GM12873 (cell line): ENCODE data around the gene BACE1-AS.

Experiments
- CTCF ChIP-seq: IDR thresholded peaks from 2 replicates; pipeline ENCODE4 v1.5.1; 2012; ENCODE audit warnings: low read depth, mild to moderate bottlenecking, moderate library complexity, low read length, control low read depth; ENCODE audit not compliant: insufficient read depth; ENCODE audit errors: missing control alignments

BACE1-AS gene

GRCh38 chr11:117328375-117329010 lies 37.3 kb downstream of the BACE1-AS start:
- TF ChIP-seq CTCF: no peak

- no peak for TF ChIP-seq CTCF
Observed at GRCh38 chr11:117332843-117333242, 41.7 kb downstream of the BACE1-AS start.

GRCh38 chr11:117333917-117334316 lies 42.8 kb downstream of the BACE1-AS start:
- TF ChIP-seq CTCF: no peak

DNA sequence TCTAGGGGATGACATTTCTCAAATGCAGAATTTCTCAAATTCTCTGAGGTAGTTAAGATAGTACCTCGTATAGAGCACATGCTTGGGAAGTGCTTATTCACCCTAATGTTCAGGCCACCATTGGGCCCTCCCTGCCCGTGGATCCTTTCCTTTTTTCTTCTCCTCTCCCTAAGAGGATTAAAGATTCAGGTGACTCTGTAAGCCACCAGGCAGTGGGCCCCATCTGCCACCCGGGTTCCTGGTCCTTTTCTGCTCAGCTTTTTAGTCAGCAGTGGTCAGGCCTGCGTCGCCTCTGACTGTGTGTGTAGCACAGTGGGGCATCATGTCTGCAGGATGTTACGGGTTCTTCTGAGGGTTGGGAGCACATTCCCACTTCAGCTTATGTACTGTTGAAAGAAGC lies 43.8 kb downstream of the BACE1-AS start:
- no peak for TF ChIP-seq CTCF

DNA sequence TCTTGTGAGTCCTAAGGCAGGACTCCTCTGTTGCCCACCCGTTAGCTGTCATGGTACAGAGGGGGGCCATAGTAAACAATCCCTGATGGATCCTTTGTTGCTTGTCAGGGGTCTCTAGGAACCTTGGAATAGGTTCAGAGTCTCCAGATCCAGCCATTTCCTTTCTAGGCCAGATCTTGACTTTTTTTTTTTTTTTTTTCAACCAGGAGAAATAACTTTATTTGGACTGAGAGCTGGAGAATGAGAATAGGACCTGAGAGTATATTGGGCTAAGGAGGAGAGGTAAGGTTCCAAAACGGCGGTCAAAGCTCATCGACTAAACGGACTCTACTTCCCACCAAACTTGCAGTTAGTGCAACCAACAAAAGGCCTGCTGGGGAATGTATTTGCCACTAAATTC lies 44.3 kb downstream of the BACE1-AS start:
- TF ChIP-seq CTCF: no peak

GRCh38 chr11:117337076-117337475 lies 45.9 kb downstream of the BACE1-AS start:
- no peak for TF ChIP-seq CTCF
